Measurements from ENCODE around the gene ZHX3.

DNA sequence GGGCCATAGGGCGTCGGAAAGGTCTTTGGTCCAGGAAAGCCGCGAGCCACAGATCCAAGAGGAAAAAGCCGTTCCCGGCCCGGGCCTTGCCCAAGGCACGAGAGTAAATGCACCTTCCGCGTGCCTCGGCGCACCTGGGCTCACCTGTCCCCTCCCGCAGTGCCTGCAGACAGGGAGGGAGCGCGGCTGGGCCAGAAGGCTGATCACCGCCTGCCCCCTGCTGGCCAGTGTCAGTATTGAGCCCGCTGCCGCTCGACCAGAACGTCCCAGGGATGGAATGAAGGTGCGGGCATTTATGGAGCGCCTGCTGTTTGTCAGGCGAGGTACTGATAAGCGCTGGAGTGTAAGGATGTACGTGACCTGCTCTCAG, 22.4 kb upstream of the ZHX3 start:
- TF ChIP-seq EZH2 (IDR thresholded peaks at IDR 0.05; ENCODE audit: low read length, missing control alignments) = no peak
- TF ChIP-seq, protein P1, sequence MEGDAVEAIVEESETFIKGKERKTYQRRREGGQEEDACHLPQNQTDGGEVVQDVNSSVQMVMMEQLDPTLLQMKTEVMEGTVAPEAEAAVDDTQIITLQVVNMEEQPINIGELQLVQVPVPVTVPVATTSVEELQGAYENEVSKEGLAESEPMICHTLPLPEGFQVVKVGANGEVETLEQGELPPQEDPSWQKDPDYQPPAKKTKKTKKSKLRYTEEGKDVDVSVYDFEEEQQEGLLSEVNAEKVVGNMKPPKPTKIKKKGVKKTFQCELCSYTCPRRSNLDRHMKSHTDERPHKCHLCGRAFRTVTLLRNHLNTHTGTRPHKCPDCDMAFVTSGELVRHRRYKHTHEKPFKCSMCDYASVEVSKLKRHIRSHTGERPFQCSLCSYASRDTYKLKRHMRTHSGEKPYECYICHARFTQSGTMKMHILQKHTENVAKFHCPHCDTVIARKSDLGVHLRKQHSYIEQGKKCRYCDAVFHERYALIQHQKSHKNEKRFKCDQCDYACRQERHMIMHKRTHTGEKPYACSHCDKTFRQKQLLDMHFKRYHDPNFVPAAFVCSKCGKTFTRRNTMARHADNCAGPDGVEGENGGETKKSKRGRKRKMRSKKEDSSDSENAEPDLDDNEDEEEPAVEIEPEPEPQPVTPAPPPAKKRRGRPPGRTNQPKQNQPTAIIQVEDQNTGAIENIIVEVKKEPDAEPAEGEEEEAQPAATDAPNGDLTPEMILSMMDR (conservative IDR thresholded peaks at IDR 0.05 in 1 of 2, IDR thresholded peaks at IDR 0.05 in 1 of 2; ENCODE audit: low read depth in 1 of 2, low read length in 2 of 2) = peak; percentile 90 to 91
